H1 (cell line): Measurements from ENCODE around the gene CREBBP. TPM values are rescaled to one million over a fixed set of nuclear protein-coding genes. Genes with fewer than 3 reads are reported as not detected.

Experiments
- CHD7 ChIP-seq: fragments of 300-600 bp; sonication (generic); IDR thresholded peaks from 2 replicates; pipeline ENCODE4 v1.7.1; 2012; ENCODE audit warnings: low read length, moderate library complexity, mild to moderate bottlenecking, inconsistent platforms; ENCODE audit not compliant: insufficient replicate concordance
- HDAC2 ChIP-seq, 2 experiments: fragments of 300-600 bp in 1 of 2; sonication (generic) in 1 of 2; IDR thresholded peaks; 2 replicates each; pipeline ENCODE4 v1.6.1; 2011 to 2012; ENCODE audit warnings: low read depth in 2 of 2, low read length in 2 of 2, mild to moderate bottlenecking in 2 of 2, moderate library complexity in 2 of 2, borderline replicate concordance in 1 of 2, inconsistent platforms in 1 of 2
- HDAC6 ChIP-seq: IDR thresholded peaks from one replicate; pipeline ENCODE4 v1.7.1; 2012; ENCODE audit warnings: low read depth, mild to moderate bottlenecking, inconsistent platforms, low read length, moderate library complexity
- KDM5A ChIP-seq: fragments of 200-600 bp; IDR thresholded peaks from 2 replicates; pipeline ENCODE4 v1.7.1; 2012; ENCODE audit warnings: mild to moderate bottlenecking, low read length, inconsistent platforms, mixed read lengths
- MAX ChIP-seq: IDR thresholded peaks from 2 replicates; pipeline ENCODE4 v1.6.1; 2012; ENCODE audit warnings: inconsistent platforms
- POU5F1 ChIP-seq: IDR thresholded peaks from 2 replicates; pipeline ENCODE4 v1.6.1; 2011; ENCODE audit warnings: low read depth, mild to moderate bottlenecking, low read length, moderate library complexity
- TBP ChIP-seq: IDR thresholded peaks from 2 replicates; pipeline ENCODE4 v1.6.1; 2011; ENCODE audit warnings: low read depth, low read length, improper control_type of control experiment
- polyA plus RNA-seq, 7 experiments: library from polyadenylated mRNA; depleted of rRNA in 3 of 7; stranded (reverse) in 5 of 7; unstranded in 2 of 7; fragments of >200 nt in 5 of 7; fragments of 200-250 nt in 2 of 7; gene quantifications; 1 replicate in 5 of 7; 2 replicates in 1 of 7; 4 replicates in 1 of 7; pipeline versions ENCODE4 v1.2.1 to v1.2.3, GENCODE V29; 2011 to 2013; ENCODE audit warnings: missing spikeins in 2 of 7, mixed read lengths in 2 of 7
- total RNA-seq: library from RNA; stranded (reverse); fragmentation: NEBNext Ultra II Directional; extraction: Animal tissue kit (Norgen Biotek cat#: 25700); gene quantifications from 2 replicates; pipeline ENCODE4 v1.2.1, GENCODE V29; 2021

The CREBBP gene
- total and polyA plus RNA-seq, 2 of the 8 experiments (the other 6 are each of a cell fraction or from before 2014, with no cell fraction given): 10.0 to 60.1 TPM

- TF ChIP-seq CHD7: no peak
- TF ChIP-seq HDAC6: no peak
- no peak for TF ChIP-seq TBP
- TF ChIP-seq POU5F1: no peak
- no peak for TF ChIP-seq HDAC2 (IDR thresholded peaks at IDR 0.05; ENCODE audit: borderline replicate concordance in 1 of 2, low read depth in 2 of 2, low read length in 2 of 2)
- TF ChIP-seq MAX: no peak
- no peak for TF ChIP-seq KDM5A
Measured at GRCh38 chr16:3681206-3681605, 199.3 kb downstream of the CREBBP start (continued).
